Measurements from ENCODE around the gene RUNX1.

RUNX1 gene

GRCh38 chr21:35026153-35026500, 23.0 kb downstream of the RUNX1 start:
- Histone ChIP-seq H3K27me3 (ENCODE audit: insufficient read depth, low read length) (peaks cover 28% of the 10 kb centered on the region), H2AFZ (ENCODE audit: low read depth, low read length) (no peak overlapping the region), H3K36me3 (ENCODE audit: insufficient read depth, low read length) (no peaks in the 10 kb centered on the region), H3K9me3 (ENCODE audit: low read length) (no peaks in the 10 kb centered on the region), H3K4me1 (ENCODE audit: insufficient read depth, low read length) (no peaks in the 10 kb centered on the region), H3K4me3 (ENCODE audit: low read length) (no peak overlapping the region)

GRCh38 chr21:35025206-35026152, 23.6 kb downstream of the RUNX1 start:
- no peak overlapping the region for H3K4me3 ChIP-seq (ENCODE audit: low read length)
- H3K27me3 ChIP-seq (ENCODE audit: insufficient read depth, low read length): peaks cover 28% of the 10 kb centered on the region
- H3K36me3 ChIP-seq (ENCODE audit: insufficient read depth, low read length): no peaks in the 10 kb centered on the region
- no peaks in the 10 kb centered on the region for H3K4me1 ChIP-seq (ENCODE audit: insufficient read depth, low read length)
- H3K9me3 ChIP-seq (ENCODE audit: low read length): no peaks in the 10 kb centered on the region
- no peak overlapping the region for H2AFZ ChIP-seq (ENCODE audit: low read depth, low read length)

- Histone ChIP-seq H3K9me3 (ENCODE audit: low read length) (no peaks in the 10 kb centered on the region), H2AFZ (ENCODE audit: low read depth, low read length) (no peak overlapping the region), H3K4me3 (ENCODE audit: low read length) (no peak overlapping the region)
These were observed 24.6 kb downstream of the RUNX1 start for GRCh38 chr21:35024513-35024912.

GRCh38 chr21:35024071-35024420, 25.1 kb downstream of the RUNX1 start:
- Histone ChIP-seq H3K27me3 (ENCODE audit: insufficient read depth, low read length) (peaks cover 28% of the 10 kb centered on the region), H3K4me3 (ENCODE audit: low read length) (no peak overlapping the region), H3K4me1 (ENCODE audit: insufficient read depth, low read length) (no peaks in the 10 kb centered on the region), H3K9me3 (ENCODE audit: low read length) (no peaks in the 10 kb centered on the region), H3K36me3 (ENCODE audit: insufficient read depth, low read length) (no peaks in the 10 kb centered on the region), H2AFZ (ENCODE audit: low read depth, low read length) (no peak overlapping the region)

More at GRCh38 chr21:35024513-35024912, 24.6 kb downstream of the RUNX1 start:
- peaks cover 28% of the 10 kb centered on the region for H3K27me3 ChIP-seq (ENCODE audit: insufficient read depth, low read length)
- H3K36me3 ChIP-seq (ENCODE audit: insufficient read depth, low read length): no peaks in the 10 kb centered on the region
- H3K4me1 ChIP-seq (ENCODE audit: insufficient read depth, low read length): no peaks in the 10 kb centered on the region

- Histone ChIP-seq H2AFZ (ENCODE audit: low read depth, low read length) (no peak overlapping the region), H3K9me3 (ENCODE audit: low read length) (no peaks in the 10 kb centered on the region), H3K4me3 (ENCODE audit: low read length) (no peak overlapping the region), H3K4me1 (ENCODE audit: insufficient read depth, low read length) (no peaks in the 10 kb centered on the region), H3K36me3 (ENCODE audit: insufficient read depth, low read length) (no peaks in the 10 kb centered on the region), H3K27me3 (ENCODE audit: insufficient read depth, low read length) (peaks cover 28% of the 10 kb centered on the region)
These were observed 25.6 kb downstream of the RUNX1 start for GRCh38 chr21:35023396-35024070.

- no peak overlapping the region for H3K4me3 ChIP-seq (ENCODE audit: low read length)
- H3K36me3 ChIP-seq (ENCODE audit: insufficient read depth, low read length): no peaks in the 10 kb centered on the region
- H2AFZ ChIP-seq (ENCODE audit: low read depth, low read length): no peak overlapping the region
- no peaks in the 10 kb centered on the region for H3K4me1 ChIP-seq (ENCODE audit: insufficient read depth, low read length)
- no peaks in the 10 kb centered on the region for H3K9me3 ChIP-seq (ENCODE audit: low read length)
- H3K27me3 ChIP-seq (ENCODE audit: insufficient read depth, low read length): peaks cover 15% of the 10 kb centered on the region
These were observed 27.6 kb downstream of the RUNX1 start for GRCh38 chr21:35021546-35021945.

GRCh38 chr21:35020902-35021301, 28.2 kb downstream of the RUNX1 start:
- Histone ChIP-seq H3K36me3 (ENCODE audit: insufficient read depth, low read length) (no peaks in the 10 kb centered on the region), H3K27me3 (ENCODE audit: insufficient read depth, low read length) (peaks cover 9% of the 10 kb centered on the region), H3K4me3 (ENCODE audit: low read length) (no peak overlapping the region), H3K4me1 (ENCODE audit: insufficient read depth, low read length) (no peaks in the 10 kb centered on the region), H3K9me3 (ENCODE audit: low read length) (no peaks in the 10 kb centered on the region), H2AFZ (ENCODE audit: low read depth, low read length) (no peak overlapping the region)

GRCh38 chr21:35020436-35020835, 28.7 kb downstream of the RUNX1 start:
- no peak overlapping the region for H3K4me3 ChIP-seq (ENCODE audit: low read length)
- no peak overlapping the region for H2AFZ ChIP-seq (ENCODE audit: low read depth, low read length)
- no peaks in the 10 kb centered on the region for H3K9me3 ChIP-seq (ENCODE audit: low read length)
- H3K27me3 ChIP-seq (ENCODE audit: insufficient read depth, low read length): peaks cover 4% of the 10 kb centered on the region
- no peaks in the 10 kb centered on the region for H3K36me3 ChIP-seq (ENCODE audit: insufficient read depth, low read length)
- H3K4me1 ChIP-seq (ENCODE audit: insufficient read depth, low read length): no peaks in the 10 kb centered on the region

- H3K9me3 ChIP-seq (ENCODE audit: low read length): no peaks in the 10 kb centered on the region
- H3K4me1 ChIP-seq (ENCODE audit: insufficient read depth, low read length): no peaks in the 10 kb centered on the region
- H3K27me3 ChIP-seq (ENCODE audit: insufficient read depth, low read length): no peaks in the 10 kb centered on the region
- no peak overlapping the region for H3K4me3 ChIP-seq (ENCODE audit: low read length)
- H3K36me3 ChIP-seq (ENCODE audit: insufficient read depth, low read length): no peaks in the 10 kb centered on the region
- H2AFZ ChIP-seq (ENCODE audit: low read depth, low read length): no peak overlapping the region
These were observed 29.5 kb downstream of the RUNX1 start for GRCh38 chr21:35019631-35020032.

GRCh38 chr21:35017256-35017655, 31.8 kb downstream of the RUNX1 start:
- Histone ChIP-seq H3K36me3 (ENCODE audit: insufficient read depth, low read length) (no peaks in the 10 kb centered on the region), H2AFZ (ENCODE audit: low read depth, low read length) (no peak overlapping the region), H3K4me3 (ENCODE audit: low read length) (no peak overlapping the region), H3K27me3 (ENCODE audit: insufficient read depth, low read length) (no peaks in the 10 kb centered on the region), H3K4me1 (ENCODE audit: insufficient read depth, low read length) (no peaks in the 10 kb centered on the region), H3K9me3 (ENCODE audit: low read length) (no peaks in the 10 kb centered on the region)

- Histone ChIP-seq H3K27me3 (ENCODE audit: insufficient read depth, low read length) (no peaks in the 10 kb centered on the region), H2AFZ (ENCODE audit: low read depth, low read length) (no peak overlapping the region), H3K4me1 (ENCODE audit: insufficient read depth, low read length) (no peaks in the 10 kb centered on the region), H3K4me3 (ENCODE audit: low read length) (no peak overlapping the region), H3K9me3 (ENCODE audit: low read length) (no peaks in the 10 kb centered on the region), H3K36me3 (ENCODE audit: insufficient read depth, low read length) (no peaks in the 10 kb centered on the region)
These were observed 32.4 kb downstream of the RUNX1 start for GRCh38 chr21:35016517-35017188.

- no peaks in the 10 kb centered on the region for H3K4me1 ChIP-seq (ENCODE audit: insufficient read depth, low read length)
- H3K9me3 ChIP-seq (ENCODE audit: low read length): no peaks in the 10 kb centered on the region
- H3K36me3 ChIP-seq (ENCODE audit: insufficient read depth, low read length): no peaks in the 10 kb centered on the region
- no peak overlapping the region for H3K4me3 ChIP-seq (ENCODE audit: low read length)
- H3K27me3 ChIP-seq (ENCODE audit: insufficient read depth, low read length): no peaks in the 10 kb centered on the region
- H2AFZ ChIP-seq (ENCODE audit: low read depth, low read length): no peak overlapping the region
These were observed 33.0 kb downstream of the RUNX1 start for GRCh38 chr21:35016071-35016470.

- no peaks in the 10 kb centered on the region for H3K9me3 ChIP-seq (ENCODE audit: low read length)
- no peak overlapping the region for H2AFZ ChIP-seq (ENCODE audit: low read depth, low read length)
- H3K4me1 ChIP-seq (ENCODE audit: insufficient read depth, low read length): no peaks in the 10 kb centered on the region
- no peaks in the 10 kb centered on the region for H3K27me3 ChIP-seq (ENCODE audit: insufficient read depth, low read length)
- H3K4me3 ChIP-seq (ENCODE audit: low read length): no peak overlapping the region
- no peaks in the 10 kb centered on the region for H3K36me3 ChIP-seq (ENCODE audit: insufficient read depth, low read length)
These were observed 33.6 kb downstream of the RUNX1 start for GRCh38 chr21:35015435-35016024.

Data from neuron (in vitro differentiated cells).